ENCODE data around the gene CCK.

DNA sequence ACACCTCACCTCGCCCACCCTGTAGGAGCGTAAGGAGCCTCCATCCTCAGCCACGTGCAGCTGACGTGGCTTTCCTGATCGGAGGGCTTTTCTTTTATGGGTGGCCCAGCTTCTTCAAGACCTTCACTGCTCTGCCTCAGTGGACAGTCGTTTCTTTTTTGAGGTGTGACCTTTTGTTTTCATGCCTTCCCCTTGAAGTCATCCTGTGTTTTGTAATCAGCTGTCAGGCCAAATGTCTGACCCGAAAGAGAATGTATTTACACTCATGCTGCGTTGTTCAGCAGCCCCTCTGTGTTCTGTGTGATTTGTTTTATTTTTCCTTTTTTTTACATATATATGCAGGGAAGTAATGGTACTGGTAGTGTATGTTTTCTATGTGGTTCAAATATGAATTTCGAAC is 41.8 kb downstream of the CCK start:
- TF ChIP-seq, protein P1, sequence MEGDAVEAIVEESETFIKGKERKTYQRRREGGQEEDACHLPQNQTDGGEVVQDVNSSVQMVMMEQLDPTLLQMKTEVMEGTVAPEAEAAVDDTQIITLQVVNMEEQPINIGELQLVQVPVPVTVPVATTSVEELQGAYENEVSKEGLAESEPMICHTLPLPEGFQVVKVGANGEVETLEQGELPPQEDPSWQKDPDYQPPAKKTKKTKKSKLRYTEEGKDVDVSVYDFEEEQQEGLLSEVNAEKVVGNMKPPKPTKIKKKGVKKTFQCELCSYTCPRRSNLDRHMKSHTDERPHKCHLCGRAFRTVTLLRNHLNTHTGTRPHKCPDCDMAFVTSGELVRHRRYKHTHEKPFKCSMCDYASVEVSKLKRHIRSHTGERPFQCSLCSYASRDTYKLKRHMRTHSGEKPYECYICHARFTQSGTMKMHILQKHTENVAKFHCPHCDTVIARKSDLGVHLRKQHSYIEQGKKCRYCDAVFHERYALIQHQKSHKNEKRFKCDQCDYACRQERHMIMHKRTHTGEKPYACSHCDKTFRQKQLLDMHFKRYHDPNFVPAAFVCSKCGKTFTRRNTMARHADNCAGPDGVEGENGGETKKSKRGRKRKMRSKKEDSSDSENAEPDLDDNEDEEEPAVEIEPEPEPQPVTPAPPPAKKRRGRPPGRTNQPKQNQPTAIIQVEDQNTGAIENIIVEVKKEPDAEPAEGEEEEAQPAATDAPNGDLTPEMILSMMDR (IDR thresholded peaks at IDR 0.05), result no peak
- TF ChIP-seq POLR2A (IDR thresholded peaks at IDR 0.05), result no peak

Measured in testis (tissue), 2 donors.